GM10266 (cell line): ENCODE data around the gene ABCC5.

ENCODE experiments used
- DNase-seq: peaks from one replicate; pipeline ENCODE4 v3.0.0; 2012; ENCODE audit errors: extremely low spot score
- CTCF ChIP-seq: IDR thresholded peaks from 2 replicates; pipeline ENCODE4 v1.5.1; 2012; ENCODE audit warnings: mild to moderate bottlenecking, low read depth; ENCODE audit not compliant: control insufficient read depth, insufficient read depth; ENCODE audit errors: missing control alignments

The ABCC5 gene

GRCh38 chr3:184002469-184002868 lies 15.2 kb downstream of the ABCC5 start:
- DNase-seq, result no peak
- no peak for TF ChIP-seq CTCF

GRCh38 chr3:184001761-184002160 lies 15.9 kb downstream of the ABCC5 start:
- TF ChIP-seq CTCF, result no peak
- DNase-seq, result no peak

- TF ChIP-seq CTCF, result no peak
- no peak for DNase-seq
These were observed 26.3 kb downstream of the ABCC5 start for GRCh38 chr3:183991403-183991802.

- no peak for TF ChIP-seq CTCF
- DNase-seq, result no peak
These were observed 29.4 kb downstream of the ABCC5 start for GRCh38 chr3:183988216-183988790.

- no peak for TF ChIP-seq CTCF
These were observed 30.6 kb downstream of the ABCC5 start for GRCh38 chr3:183987000-183987600.

GRCh38 chr3:183984749-183985729 lies 32.6 kb downstream of the ABCC5 start:
- no peak for DNase-seq
- TF ChIP-seq CTCF, result no peak

More at GRCh38 chr3:183987000-183987600, 30.6 kb downstream of the ABCC5 start:
- DNase-seq, result no peak
